GM21576 (cell line): Measurements from ENCODE around the gene PTPN12.
"Not testable (repeated sequence)": the region's sequence is repeated elsewhere in the genome, so short reads cannot be mapped to it uniquely, and the experiment has no call there.

Experiments used
- ATAC-seq: cut with Tn5 transposase; IDR thresholded peaks from one replicate; pipeline ENCODE4 v1.9.1; 2021; ENCODE audit warnings: mild to moderate bottlenecking, moderate library complexity; ENCODE audit not compliant: unreplicated experiment

PTPN12 gene

GRCh38 chr7:77537136-77537777 is at the start of gene PTPN12:
Gene PTPN12, plus strand, starts transcription at chr7:77537295. Its CDS starts 252 bp downstream, at chr7:77537547.
- peak; percentile 18 for ATAC-seq

DNA sequence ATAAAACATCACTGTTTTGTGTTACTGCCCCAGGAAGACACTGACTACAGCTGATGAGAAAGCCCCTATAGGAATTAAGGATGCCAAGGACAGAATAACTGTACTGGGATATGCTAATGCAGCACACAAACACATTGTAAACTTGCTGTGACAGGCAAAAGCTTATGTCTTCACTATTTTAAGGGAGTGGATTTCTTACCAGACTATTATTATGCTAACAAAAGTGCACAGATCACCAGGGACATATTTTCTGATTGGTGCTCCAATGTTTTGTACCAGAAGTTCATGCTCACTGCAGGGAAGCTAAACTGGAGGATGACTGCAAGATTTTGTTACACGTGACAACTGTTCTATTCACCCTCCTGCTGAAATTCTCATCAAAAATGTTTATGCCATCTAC is 48.1 kb upstream of the PTPN12 start:
- ATAC-seq: no peak

GRCh38 chr7:77497079-77497478 is 40.0 kb upstream of the PTPN12 start:
- ATAC-seq: no peak

- ATAC-seq: no peak
Observed at GRCh38 chr7:77498659-77499379, 38.3 kb upstream of the PTPN12 start.

DNA sequence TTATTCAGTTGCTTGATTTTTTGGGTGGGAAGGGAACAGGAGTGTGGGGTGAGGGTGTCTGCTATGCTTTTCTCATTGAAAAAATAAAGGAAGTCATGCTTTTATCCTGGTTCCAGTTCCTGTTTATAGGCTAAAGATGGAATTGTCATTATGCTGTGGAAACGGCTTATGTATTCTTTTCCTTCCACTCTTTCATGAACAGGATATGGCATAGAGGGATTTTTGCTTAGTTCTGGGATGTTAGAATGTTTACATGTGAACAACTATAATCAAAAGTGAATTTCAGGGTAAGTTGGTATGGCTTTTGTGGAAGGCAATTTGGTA is 35.9 kb upstream of the PTPN12 start:
- ATAC-seq: no peak

DNA sequence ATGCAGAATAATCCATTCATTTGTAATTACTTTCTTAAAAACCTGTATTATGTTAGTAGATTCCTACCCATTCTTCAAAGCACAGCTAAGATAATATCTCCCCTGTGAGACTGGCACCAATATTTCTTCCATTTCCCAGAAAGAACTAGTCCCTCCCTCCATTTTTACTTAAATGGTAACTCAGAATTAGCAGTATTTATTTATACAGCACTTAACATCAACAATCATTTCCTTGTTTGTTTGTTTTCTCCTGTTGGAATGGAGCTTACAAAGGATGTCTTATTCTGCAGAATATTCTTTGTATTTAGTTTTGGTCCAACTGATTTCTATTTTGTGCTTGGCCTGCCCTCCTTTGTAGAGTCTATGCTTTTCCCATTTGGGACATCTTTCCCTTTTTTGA is 32.1 kb upstream of the PTPN12 start:
- no peak for ATAC-seq

GRCh38 chr7:77506899-77507298 is 30.2 kb upstream of the PTPN12 start:
- no peak for ATAC-seq

DNA sequence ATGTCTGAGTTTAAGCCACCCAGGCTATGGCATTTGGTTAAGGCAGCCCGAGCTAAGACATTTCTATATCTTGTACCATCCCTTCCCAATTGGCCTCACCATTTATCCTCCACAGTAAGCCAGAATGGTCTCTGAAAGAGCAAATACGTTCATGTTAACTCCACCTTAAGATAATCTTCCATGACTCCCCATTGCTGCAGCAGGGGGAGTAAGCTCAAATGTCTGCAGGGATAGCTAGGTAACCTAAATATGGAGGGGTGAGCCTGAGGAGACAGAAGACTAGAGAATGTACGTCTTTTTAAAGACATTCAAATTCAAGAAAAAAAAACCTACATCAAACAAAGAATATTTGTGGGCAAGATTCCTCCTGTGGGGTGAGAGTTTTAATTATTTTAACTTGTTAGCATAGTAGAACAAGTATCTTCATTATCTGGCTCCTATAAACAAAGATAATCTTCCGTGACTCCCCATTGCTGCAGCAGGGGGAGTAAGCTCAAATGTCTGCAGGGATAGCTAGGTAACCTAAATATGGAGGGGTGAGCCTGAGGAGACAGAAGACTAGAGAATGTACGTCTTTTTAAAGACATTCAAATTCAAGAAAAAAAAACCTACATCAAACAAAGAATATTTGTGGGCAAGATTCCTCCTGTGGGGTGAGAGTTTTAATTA is 24.0 kb upstream of the PTPN12 start:
- not testable (repeated sequence) for ATAC-seq

DNA sequence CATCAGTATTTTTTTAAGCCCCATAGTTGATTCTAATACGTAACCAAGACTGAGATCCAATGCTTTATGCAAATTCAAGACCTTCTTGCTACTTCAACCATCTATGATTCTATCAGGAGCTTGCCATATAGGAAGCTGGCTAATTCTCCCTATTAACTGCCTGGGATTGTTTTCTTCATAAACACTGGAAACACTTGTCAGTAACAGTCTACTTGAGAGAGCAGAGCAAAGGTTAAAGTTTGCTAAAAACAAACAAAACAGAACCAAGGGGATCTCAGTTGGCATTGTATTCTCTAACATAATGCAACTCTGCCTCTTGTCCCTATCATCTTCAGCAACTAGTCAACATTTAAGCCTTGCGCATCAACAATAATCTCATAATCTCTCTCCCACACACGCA is 21.0 kb upstream of the PTPN12 start:
- no peak for ATAC-seq

DNA sequence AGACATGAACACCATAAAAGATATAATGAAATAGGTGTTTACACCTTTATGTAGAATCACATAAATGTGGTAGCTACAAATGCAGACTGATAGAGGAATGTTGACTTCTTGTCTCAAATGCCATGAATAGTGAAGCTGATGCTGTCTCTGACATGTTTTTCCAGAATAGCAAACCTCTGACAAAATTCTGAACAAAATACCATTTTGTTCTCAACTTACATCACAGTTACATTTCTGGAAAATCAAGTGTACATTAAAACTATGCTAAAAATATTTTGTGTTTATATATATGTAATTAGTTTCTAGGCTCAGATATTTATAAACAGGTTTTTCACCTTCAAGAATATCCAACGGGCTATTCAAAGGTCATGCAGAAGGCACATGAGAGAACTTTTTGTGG is 16.8 kb upstream of the PTPN12 start:
- ATAC-seq: no peak

DNA sequence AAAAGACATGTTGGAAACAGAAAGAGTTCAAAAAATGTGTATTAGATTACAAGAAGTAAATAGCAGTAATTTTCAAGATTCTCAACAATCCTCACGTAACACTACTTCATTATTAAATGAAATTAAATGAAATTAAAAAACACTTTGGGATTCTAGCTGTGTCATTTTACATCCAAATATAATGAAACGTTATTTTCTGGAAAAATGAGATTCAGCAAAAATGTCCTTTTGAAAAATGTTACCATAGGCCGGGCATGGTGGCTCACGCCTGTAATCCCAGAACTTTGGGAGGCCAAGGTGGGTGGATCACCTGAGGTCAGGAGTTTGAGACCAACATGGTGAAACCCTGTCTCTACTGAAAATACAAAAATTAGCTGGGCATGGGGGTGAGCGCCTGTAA is 15.6 kb upstream of the PTPN12 start:
- ATAC-seq: not testable (repeated sequence)

DNA sequence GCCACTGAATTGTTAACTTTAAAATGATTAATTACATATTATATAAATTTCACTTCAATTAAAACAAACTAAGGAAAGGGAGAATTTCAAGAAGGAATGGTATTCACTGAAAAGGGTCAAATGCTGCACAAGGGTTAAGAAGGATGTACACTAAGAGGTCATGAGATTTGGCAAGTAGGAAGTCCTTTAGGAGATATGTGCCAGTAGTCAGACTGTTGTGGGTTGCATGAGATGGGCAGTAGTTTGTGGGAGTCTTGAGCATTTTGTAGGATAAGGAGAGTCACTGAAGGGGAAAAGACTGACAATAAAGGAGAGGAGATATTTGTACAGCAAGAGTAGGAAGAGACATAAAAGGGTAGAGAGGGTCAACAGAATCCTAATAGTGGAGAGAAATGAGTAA is 12.4 kb upstream of the PTPN12 start:
- ATAC-seq: no peak

DNA sequence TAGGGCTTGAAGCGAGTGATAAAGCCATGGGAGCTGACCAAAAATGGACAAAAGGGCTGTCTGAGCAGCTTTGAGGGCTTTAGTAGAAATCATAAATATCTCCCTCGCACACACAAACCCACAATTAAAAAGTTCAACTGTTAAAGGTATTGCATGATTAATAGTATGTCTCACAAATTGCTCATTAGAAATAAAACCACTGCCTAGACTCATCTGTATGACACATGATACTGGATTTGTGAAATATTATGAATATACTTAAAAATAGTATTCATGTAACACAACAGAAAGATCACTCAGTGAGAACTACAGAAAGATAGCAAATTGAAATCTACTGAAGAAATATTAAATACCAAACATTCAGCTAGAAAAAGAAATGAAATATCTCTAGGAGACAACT is 11.9 kb upstream of the PTPN12 start:
- ATAC-seq: no peak

- ATAC-seq: no peak
Observed at GRCh38 chr7:77528368-77528767, 8.7 kb upstream of the PTPN12 start.

DNA sequence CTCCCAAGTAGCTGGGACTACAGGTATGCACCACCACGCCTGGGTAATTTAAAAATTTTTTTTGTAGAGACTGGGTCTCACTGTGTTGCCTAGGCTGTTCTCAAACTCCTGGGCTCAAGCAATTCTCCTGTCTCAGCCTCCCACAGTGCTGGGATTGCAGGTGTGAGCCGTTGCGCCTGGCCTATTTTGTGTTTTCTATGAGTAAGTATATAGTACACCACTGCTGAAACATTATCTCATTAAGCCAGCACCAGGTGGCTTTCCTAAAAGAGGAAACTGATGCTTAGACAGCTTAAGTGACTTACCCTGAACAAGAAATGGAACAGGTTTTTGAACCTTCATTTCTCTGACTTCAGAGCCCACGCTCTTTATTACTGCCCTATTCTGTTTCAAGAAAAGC is 7.8 kb upstream of the PTPN12 start:
- ATAC-seq: no peak

- no peak for ATAC-seq
Observed at GRCh38 chr7:77531038-77531437, 6.1 kb upstream of the PTPN12 start.

DNA sequence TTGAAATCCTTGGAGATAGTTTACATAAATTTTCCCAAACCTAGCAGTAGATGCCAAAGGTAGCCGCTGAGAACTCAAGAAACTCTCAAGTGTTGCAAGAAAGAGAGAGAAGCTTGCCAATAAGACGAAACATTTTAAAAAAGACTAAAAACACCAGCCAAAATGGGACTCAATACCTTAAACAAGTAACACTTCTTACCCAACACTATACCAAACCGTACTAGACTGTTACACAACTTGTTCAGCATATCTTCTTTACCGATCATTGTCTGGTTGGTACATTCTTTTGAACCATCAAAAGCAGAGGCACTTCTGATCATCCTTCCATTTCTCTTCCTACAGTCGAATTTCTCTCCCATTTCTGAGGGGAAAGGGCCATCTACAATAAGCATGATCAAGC is 4.8 kb upstream of the PTPN12 start:
- ATAC-seq: no peak

- not testable (repeated sequence) for ATAC-seq
Observed at GRCh38 chr7:77532732-77533131, 4.4 kb upstream of the PTPN12 start.

GRCh38 chr7:77534046-77534445 is 3.0 kb upstream of the PTPN12 start:
- not testable (repeated sequence) for ATAC-seq

DNA sequence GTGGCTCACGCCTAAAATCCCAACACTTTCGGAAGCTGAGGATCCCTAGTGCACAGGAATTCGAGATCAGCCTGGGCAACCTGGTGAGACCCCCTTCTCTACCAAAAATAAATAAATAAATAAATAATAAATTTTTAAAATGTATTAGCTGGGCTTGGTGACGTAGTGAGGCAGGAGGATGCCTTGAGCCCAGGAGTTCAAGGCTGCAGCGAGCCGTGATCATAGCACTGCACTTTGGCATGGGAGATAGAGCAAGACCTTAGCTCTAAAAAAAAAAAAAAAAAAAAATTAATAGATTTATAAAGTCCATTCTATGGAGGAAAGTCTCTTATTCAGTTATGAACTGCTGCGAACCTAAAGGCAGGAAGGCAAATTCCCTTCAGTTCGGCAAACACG is 1.1 kb upstream of the PTPN12 start:
- no peak for ATAC-seq

DNA sequence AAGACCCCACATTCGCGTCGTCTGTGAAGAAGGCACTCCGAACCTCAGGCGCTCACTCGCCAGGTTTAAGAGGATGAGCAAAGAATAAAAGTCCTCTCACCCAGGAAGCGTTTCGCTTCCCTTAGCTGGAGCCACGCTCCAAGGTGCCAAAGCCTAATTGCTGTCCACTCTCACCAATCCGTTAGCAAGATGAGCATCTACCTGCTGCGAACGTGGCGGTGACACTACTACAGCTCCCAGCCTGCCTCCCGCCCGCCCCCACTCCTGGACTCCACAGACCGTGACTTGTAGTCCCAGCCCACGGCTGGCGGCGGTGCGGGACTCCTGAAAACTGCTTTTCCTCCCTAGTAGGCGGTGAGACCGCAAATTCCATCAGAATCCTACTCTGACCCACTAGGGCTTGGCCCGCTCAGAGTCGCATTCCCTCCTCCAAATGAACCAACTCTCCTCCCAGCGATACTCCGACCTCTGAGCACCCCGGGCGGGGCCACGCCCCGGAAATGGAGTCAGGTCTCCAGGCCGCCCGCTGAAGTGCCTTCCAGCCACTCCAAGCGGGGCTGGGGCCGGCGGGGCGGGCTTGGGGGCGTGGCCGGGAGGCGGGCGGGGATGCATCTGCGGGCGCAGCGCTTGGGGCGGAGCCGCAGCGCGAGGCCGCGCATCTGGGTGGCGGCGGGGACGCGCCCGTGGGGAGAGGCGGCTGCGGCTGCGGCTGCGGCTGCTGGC is 521 bp upstream of the PTPN12 start:
- peak; percentile 91 for ATAC-seq
